Endothelial cell of umbilical vein (primary cell): ENCODE results near the gene KRTAP3-2. TPM values are rescaled to one million over a fixed set of nuclear protein-coding genes. Genes with fewer than 3 reads are reported as not detected.

ENCODE experiments used
- BruUV-seq: library from RNA; stranded (reverse); fragments of 400-500 nt; replicated peaks from 2 replicates; lab custom pipeline; 2021; lab: Mats Ljungman, UMichigan
- CTCF ChIA-PET: fragments of 300-600, 350-600 bp; sonication (Branson Sonifier 250); formaldehyde crosslinking; loops from one replicate; lab custom pipeline; 2021; ENCODE audit warnings: antibody characterized with exemption, inconsistent platforms; lab: Charles Lee
- POLR2A ChIA-PET: fragments of 300-600, 350-600 bp; sonication (Branson Sonifier 250); formaldehyde crosslinking; loops from one replicate; lab custom pipeline; 2021; ENCODE audit warnings: antibody characterized with exemption, inconsistent platforms; lab: Charles Lee
- DNase-seq: peaks from one replicate; pipeline ENCODE4 v3.0.0-alpha.2; 2011; ENCODE audit warnings: low read depth, low spot score
- FAIRE-seq: peaks from 2 replicates; lab custom pipeline; 2011; peaks lifted over from hg19 to GRCh38; lab: Jason Lieb, UNC
- H2AFZ ChIP-seq: 2 replicates; pipeline ENCODE4 v1.6.0; 2012; ENCODE audit warnings: low read depth, low read length, control low read depth, inconsistent platforms
- H3K27ac ChIP-seq: 2 replicates; pipeline ENCODE4 v1.5.1; 2011; ENCODE audit warnings: low read depth, mild to moderate bottlenecking, control low read depth, low read length, moderate library complexity; ENCODE audit not compliant: insufficient read depth
- H3K27me3 ChIP-seq, 2 experiments: 2 replicates each; pipeline versions ENCODE4 v1.6.0 to v1.6.1; 2011; ENCODE audit warnings: low read length in 2 of 2, mixed read lengths in 1 of 2; ENCODE audit not compliant: control insufficient read depth in 2 of 2, insufficient read depth in 2 of 2
- H3K36me3 ChIP-seq, 2 experiments: 2 replicates in 1 of 2; 3 replicates in 1 of 2; pipeline ENCODE4 v1.5.1; 2011; ENCODE audit warnings: low read length in 2 of 2, mild to moderate bottlenecking in 1 of 2, moderate library complexity in 1 of 2; ENCODE audit not compliant: control insufficient read depth in 2 of 2, insufficient read depth in 2 of 2; ENCODE audit errors: extremely low read depth in 1 of 2
- H3K4me1 ChIP-seq: 3 replicates; pipeline ENCODE4 v1.5.1; 2011; ENCODE audit warnings: mild to moderate bottlenecking, low read length; ENCODE audit not compliant: control insufficient read depth, insufficient read depth; ENCODE audit errors: extremely low read depth
- H3K4me2 ChIP-seq: 2 replicates; pipeline ENCODE4 v1.6.1; 2011; ENCODE audit warnings: low read length, control low read depth, mixed read lengths; ENCODE audit not compliant: insufficient read depth
- H3K4me3 ChIP-seq, 3 experiments: fragments of 200-600 bp in 1 of 3; sonication (generic), shearing (Covaris generic) in 1 of 3; replicated peaks in 1 of 3; 2 replicates each; pipeline ENCODE4 v1.5.1; 2011 to 2016; ENCODE audit warnings: control low read depth in 3 of 3, low read length in 3 of 3, mild to moderate bottlenecking in 2 of 3, inconsistent platforms in 1 of 3, low read depth in 1 of 3, moderate library complexity in 1 of 3; ENCODE audit not compliant: insufficient read depth in 1 of 3
- H3K79me2 ChIP-seq: 2 replicates; pipeline ENCODE4 v1.6.0; 2012; ENCODE audit warnings: low read length, inconsistent platforms; ENCODE audit not compliant: control insufficient read depth, insufficient read depth
- H3K9ac ChIP-seq: replicated peaks from 2 replicates; pipeline ENCODE3; 2011; ENCODE audit warnings: low read length, control low read depth; ENCODE audit not compliant: insufficient read depth; ENCODE audit errors: extremely low read depth
- H3K9me1 ChIP-seq: replicated peaks from 3 replicates; pipeline ENCODE4 v1.6.0; 2011; ENCODE audit warnings: mild to moderate bottlenecking, low read length; ENCODE audit not compliant: control insufficient read depth, insufficient read depth; ENCODE audit errors: extremely low read depth
- H3K9me3 ChIP-seq: replicated peaks from 2 replicates; pipeline ENCODE4 v1.5.1; 2012; ENCODE audit warnings: low read length, inconsistent platforms; ENCODE audit not compliant: control insufficient read depth, insufficient read depth
- H4K20me1 ChIP-seq: replicated peaks from 2 replicates; pipeline ENCODE3; 2011; ENCODE audit warnings: mild to moderate bottlenecking, low read length; ENCODE audit not compliant: control insufficient read depth, insufficient read depth; ENCODE audit errors: extremely low read depth
- FOS ChIP-seq: IDR thresholded peaks from 2 replicates; pipeline ENCODE4 v1.6.1; 2011; ENCODE audit warnings: mild to moderate bottlenecking, low read length, moderate library complexity, borderline replicate concordance; ENCODE audit not compliant: insufficient read depth
- GATA2 ChIP-seq: IDR thresholded peaks from 2 replicates; pipeline ENCODE4 v1.7.0; 2011; ENCODE audit warnings: low read depth, mild to moderate bottlenecking, moderate library complexity, mixed read lengths, low read length; ENCODE audit not compliant: insufficient read length, insufficient read depth
- MYC ChIP-seq: IDR thresholded peaks from one replicate; pipeline ENCODE4 v1.6.1; 2011; ENCODE audit warnings: mild to moderate bottlenecking, low read depth, low read length
- POLR2A ChIP-seq: IDR thresholded peaks from 2 replicates; pipeline ENCODE4 v1.6.1; 2012; ENCODE audit warnings: low read depth, mild to moderate bottlenecking, control low read depth, low read length
- POLR2AphosphoS5 ChIP-seq: IDR thresholded peaks from 2 replicates; pipeline ENCODE4 v1.6.1; 2012; ENCODE audit warnings: low read depth, mild to moderate bottlenecking, control low read depth, low read length, moderate library complexity; ENCODE audit not compliant: insufficient read depth
- dilution Hi-C: fragments of 300-500 bp; cut with MboI; formaldehyde crosslinking; loops from one replicate; pipeline ENCODE4 v1.15.0; 2019; ENCODE audit warnings: low sequenced_read_pairs; ENCODE audit not compliant: extremely low pct_ligation_motif_present
- intact Hi-C: fragments of 100-400 bp; cut with micrococcal nuclease; formaldehyde crosslinking; loops from one replicate; pipeline ENCODE4 v1.10.0; 2022
- polyA plus RNA-seq, 4 experiments: library from polyadenylated mRNA; depleted of rRNA in 3 of 4; stranded (reverse) in 3 of 4; unstranded in 1 of 4; fragments of >200 nt; gene quantifications; 2 replicates each; pipeline versions ENCODE4 v1.2.1 to v1.2.3, GENCODE V29; 2011 to 2012; ENCODE audit warnings: missing spikeins in 1 of 4
- total RNA-seq: library from RNA; stranded (reverse); gene quantifications from 2 replicates; pipeline ENCODE4 v1.2.3, GENCODE V29; 2021
- TF ChIP-seq, protein P1 (sequence below): IDR thresholded peaks from 2 replicates; pipeline ENCODE4 v1.6.1; 2011; ENCODE audit not compliant: insufficient read depth, insufficient read length

The KRTAP3-2 gene
- total and polyA plus RNA-seq, 2 donors (not counting 3 experiments of a cell fraction or from before 2014, with no cell fraction given): not detected

DNA sequence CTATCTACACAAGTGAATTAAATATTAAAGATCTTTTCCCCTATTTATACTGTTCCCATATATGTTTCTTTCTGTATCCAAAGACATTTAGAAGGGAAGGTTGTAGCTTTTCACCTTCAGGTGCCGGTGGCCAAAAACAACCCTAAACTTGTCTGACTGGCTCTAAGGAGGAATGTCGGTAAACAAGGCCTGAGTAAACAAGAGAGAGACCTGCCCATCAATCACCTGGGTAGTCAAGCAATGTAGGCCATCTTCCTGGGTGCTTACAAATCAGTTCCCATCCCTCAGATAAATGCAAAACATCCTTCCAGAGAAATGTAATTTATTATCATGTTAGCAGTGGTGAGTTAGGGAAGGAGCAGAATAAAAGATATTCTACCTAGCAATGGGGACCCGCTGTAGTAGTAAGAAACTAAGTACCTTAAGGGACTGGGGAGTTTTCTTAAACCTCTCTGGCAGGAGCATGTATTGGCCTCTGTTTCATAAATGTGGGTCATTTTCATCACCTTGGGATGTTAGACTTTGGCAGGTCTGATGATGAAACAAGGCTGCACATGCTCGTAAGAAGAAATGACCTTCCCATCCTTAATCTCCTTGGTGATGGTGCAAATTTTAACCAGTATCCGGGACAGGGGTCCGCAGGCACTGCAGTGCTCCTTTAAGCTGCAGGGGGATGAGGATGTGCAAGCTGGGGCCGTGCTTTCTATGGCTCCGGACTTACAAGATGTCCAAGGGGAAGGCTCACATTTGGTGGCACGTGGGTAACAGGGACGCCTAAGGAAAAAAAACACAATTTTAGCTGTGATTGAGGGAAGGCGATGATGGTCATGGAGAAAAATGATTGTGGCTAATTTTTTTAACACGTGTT lies 41.4 kb downstream of the KRTAP3-2 start:
- Histone ChIP-seq H3K4me3 (no peak overlapping the region), H3K27me3 (peaks cover 7 to 13% of the 10 kb centered on the region in 2 experiments), H4K20me1 (no peaks in the 10 kb centered on the region), H3K9me3 (no peaks in the 10 kb centered on the region), H3K27ac (no peak overlapping the region), H3K9me1 (no peaks in the 10 kb centered on the region), H2AFZ (no peak overlapping the region), H3K9ac (no peak overlapping the region), H3K4me1 (no peaks in the 10 kb centered on the region), H3K36me3 (no peaks in the 10 kb centered on the region), H3K4me2 (no peak overlapping the region), H3K79me2 (no peaks in the 10 kb centered on the region)
- POLR2A ChIA-PET: no interaction called here
- TF ChIP-seq GATA2 (no peak), MYC (no peak), FOS (no peak), POLR2AphosphoS5 (no peak), POLR2A (no peak)
- TF ChIP-seq, protein P1, sequence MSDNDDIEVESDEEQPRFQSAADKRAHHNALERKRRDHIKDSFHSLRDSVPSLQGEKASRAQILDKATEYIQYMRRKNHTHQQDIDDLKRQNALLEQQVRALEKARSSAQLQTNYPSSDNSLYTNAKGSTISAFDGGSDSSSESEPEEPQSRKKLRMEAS: no peak
- dilution Hi-C loops: no loop called here
- intact Hi-C loops: no loop called here
- DNase-seq (no peak), FAIRE-seq (no peak)
- CTCF ChIA-PET: no interaction called here
- BruUV-seq: no TSS peak
